Liver (tissue), 3 donors: ENCODE measurements around the gene MUS81.

Experiments used
- CTCF ChIP-seq: fragments of 150-350 bp; IDR thresholded peaks from 2 replicates; pipeline ENCODE4 v1.5.1; 2017; ENCODE audit warnings: improper control_type of control experiment, low read depth, low read length; ENCODE audit not compliant: missing input control
- HNF4A ChIP-seq, 2 donors: conservative IDR thresholded peaks; 2 replicates each; pipeline ENCODE4 v1.6.1; 2016; ENCODE audit warnings: antibody characterized with exemption in 2 of 2, mild to moderate bottlenecking in 2 of 2
- REST ChIP-seq: IDR thresholded peaks from 2 replicates; pipeline ENCODE4 v1.6.1; 2016; ENCODE audit warnings: antibody characterized with exemption, mild to moderate bottlenecking
- TF ChIP-seq, protein P1 (sequence below): IDR thresholded peaks from 2 replicates; pipeline ENCODE4 v1.6.1; 2016; ENCODE audit warnings: antibody characterized with exemption
- donor health status: healthy.
- donor health status: healthy.

GRCh38 chr11:65861533-65862183 is 1.4 kb downstream of the MUS81 start:
- TF ChIP-seq, protein P1, sequence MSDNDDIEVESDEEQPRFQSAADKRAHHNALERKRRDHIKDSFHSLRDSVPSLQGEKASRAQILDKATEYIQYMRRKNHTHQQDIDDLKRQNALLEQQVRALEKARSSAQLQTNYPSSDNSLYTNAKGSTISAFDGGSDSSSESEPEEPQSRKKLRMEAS, result no peak
- no peak for TF ChIP-seq CTCF
- no peak for TF ChIP-seq HNF4A (conservative IDR thresholded peaks at IDR 0.05)
- no peak for TF ChIP-seq REST
